RWPE2 (cell line): ENCODE measurements around the gene NEK6.

Source experiments
- ATAC-seq: fragments of 200-7000 bp; cut with Tn5 transposase; 3 replicates; pipeline ENCODE4 v1.9.1; 2021; ENCODE audit warnings: low read depth
- DNase-seq: peaks from one replicate; pipeline ENCODE4 v3.0.0-alpha.2; 2020; ENCODE audit warnings: low spot score
- H3K27ac ChIP-seq: fragments of 450-650 bp; 2 replicates; pipeline ENCODE4 v1.5.1; 2017; ENCODE audit warnings: mild to moderate bottlenecking; ENCODE audit not compliant: poor library complexity, severe bottlenecking
- H3K27me3 ChIP-seq: fragments of 250-450 bp; sonication (Bioruptor Pico); 2 replicates; pipeline ENCODE4 v1.5.1; 2021; ENCODE audit warnings: mild to moderate bottlenecking, moderate library complexity; ENCODE audit not compliant: insufficient read depth, poor library complexity, severe bottlenecking
- H3K36me3 ChIP-seq: fragments of 250-450 bp; sonication (Bioruptor Pico); 2 replicates; pipeline ENCODE4 v1.5.1; 2020; ENCODE audit warnings: low read depth, mild to moderate bottlenecking, moderate library complexity
- H3K4me1 ChIP-seq: fragments of 250-450 bp; sonication (Bioruptor Pico); 2 replicates; pipeline ENCODE4 v1.5.1; 2021; ENCODE audit warnings: mild to moderate bottlenecking, moderate library complexity; ENCODE audit not compliant: insufficient read depth, poor library complexity, severe bottlenecking
- H3K4me3 ChIP-seq: fragments of 250-450 bp; sonication (Bioruptor Pico); 2 replicates; pipeline ENCODE4 v1.5.1; 2021; ENCODE audit warnings: mild to moderate bottlenecking, moderate library complexity; ENCODE audit not compliant: severe bottlenecking
- H3K9me3 ChIP-seq: fragments of 250-450 bp; sonication (Bioruptor Pico); 2 replicates; pipeline ENCODE4 v1.5.1; 2021; ENCODE audit warnings: mild to moderate bottlenecking, moderate library complexity; ENCODE audit not compliant: severe bottlenecking
- TF ChIP-seq, protein P1 (sequence below): fragments of 450-650 bp; IDR thresholded peaks from one replicate; pipeline ENCODE4 v1.5.1; 2017; ENCODE audit warnings: mild to moderate bottlenecking, moderate library complexity; ENCODE audit not compliant: poor library complexity, severe bottlenecking

Gene NEK6

DNA sequence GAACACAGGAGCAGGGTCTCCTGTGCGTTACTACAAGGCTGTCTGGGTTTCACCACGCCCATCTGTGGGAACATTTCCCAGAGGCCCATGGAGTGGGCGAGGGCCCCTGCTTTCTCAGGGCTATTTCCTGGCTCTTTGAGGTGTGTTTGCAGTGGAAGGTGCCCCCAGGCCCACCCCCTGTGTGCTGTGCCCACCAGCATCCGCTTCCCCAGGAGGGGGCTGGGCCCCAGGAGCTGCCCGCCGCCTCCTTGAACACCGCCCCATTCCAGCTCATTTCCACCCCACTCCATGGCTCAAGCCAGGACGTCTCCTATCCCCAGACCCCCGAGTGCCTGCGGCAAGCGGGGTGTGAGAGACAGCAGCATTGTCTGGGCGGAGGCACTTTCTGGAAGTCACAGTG, 70.5 kb downstream of the NEK6 start:
- TF ChIP-seq, protein P1, sequence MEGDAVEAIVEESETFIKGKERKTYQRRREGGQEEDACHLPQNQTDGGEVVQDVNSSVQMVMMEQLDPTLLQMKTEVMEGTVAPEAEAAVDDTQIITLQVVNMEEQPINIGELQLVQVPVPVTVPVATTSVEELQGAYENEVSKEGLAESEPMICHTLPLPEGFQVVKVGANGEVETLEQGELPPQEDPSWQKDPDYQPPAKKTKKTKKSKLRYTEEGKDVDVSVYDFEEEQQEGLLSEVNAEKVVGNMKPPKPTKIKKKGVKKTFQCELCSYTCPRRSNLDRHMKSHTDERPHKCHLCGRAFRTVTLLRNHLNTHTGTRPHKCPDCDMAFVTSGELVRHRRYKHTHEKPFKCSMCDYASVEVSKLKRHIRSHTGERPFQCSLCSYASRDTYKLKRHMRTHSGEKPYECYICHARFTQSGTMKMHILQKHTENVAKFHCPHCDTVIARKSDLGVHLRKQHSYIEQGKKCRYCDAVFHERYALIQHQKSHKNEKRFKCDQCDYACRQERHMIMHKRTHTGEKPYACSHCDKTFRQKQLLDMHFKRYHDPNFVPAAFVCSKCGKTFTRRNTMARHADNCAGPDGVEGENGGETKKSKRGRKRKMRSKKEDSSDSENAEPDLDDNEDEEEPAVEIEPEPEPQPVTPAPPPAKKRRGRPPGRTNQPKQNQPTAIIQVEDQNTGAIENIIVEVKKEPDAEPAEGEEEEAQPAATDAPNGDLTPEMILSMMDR = no peak
- Histone ChIP-seq H3K4me1 (no peaks in the 10 kb centered on the region), H3K27me3 (no peaks in the 10 kb centered on the region), H3K36me3 (peaks cover 66% of the 10 kb centered on the region), H3K27ac (no peak overlapping the region), H3K4me3 (no peak overlapping the region), H3K9me3 (no peaks in the 10 kb centered on the region)
- DNase-seq (no peak), ATAC-seq (no peak)

DNA sequence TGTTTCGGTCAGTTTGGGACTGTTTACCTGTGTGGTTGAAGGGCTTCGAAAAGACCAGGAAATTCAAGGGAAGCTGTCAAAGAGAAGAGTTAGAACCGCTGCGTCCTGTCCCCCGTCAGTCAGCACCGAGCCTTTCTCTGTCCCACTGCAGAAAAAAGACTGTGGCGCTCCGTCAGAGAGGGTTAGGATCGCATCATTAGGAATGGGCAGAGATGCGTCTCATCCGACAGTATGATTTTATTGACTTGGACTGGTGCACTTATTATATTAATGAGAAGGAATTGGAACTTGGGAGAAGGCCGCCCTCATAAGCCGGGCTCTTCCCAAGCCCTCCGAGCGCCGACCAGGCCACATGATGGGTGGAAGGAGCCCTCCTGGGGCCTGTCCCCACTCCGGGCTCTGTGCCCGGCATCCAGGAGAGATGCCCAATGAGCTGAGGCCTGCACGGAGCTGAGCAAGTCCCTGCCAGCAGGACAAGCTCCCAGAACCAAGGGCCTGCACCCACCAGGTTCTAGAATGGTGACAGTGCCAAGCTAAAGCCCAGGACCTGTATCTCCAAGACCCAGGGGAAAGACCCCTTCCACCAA, 71.5 kb downstream of the NEK6 start:
- Histone ChIP-seq H3K27ac (no peak overlapping the region), H3K36me3 (peaks cover 66% of the 10 kb centered on the region), H3K4me3 (no peak overlapping the region), H3K27me3 (no peaks in the 10 kb centered on the region), H3K9me3 (no peaks in the 10 kb centered on the region), H3K4me1 (no peaks in the 10 kb centered on the region)
- DNase-seq (no peak), ATAC-seq (no peak)
- TF ChIP-seq, protein P1 = no peak

GRCh38 chr9:124330011-124330697, 72.4 kb downstream of the NEK6 start:
- DNase-seq = no peak

GRCh38 chr9:124331580-124331979, 73.8 kb downstream of the NEK6 start:
- Histone ChIP-seq H3K27me3 (no peaks in the 10 kb centered on the region), H3K36me3 (peaks cover 69% of the 10 kb centered on the region), H3K9me3 (no peaks in the 10 kb centered on the region), H3K27ac (no peak overlapping the region), H3K4me1 (no peaks in the 10 kb centered on the region), H3K4me3 (no peak overlapping the region)
- TF ChIP-seq, protein P1 = no peak
- DNase-seq (no peak), ATAC-seq (no peak; the same call in 2 of the 3 replicates)

More at GRCh38 chr9:124330011-124330697, 72.4 kb downstream of the NEK6 start:
- ATAC-seq = no peak
- H3K9me3 ChIP-seq = no peaks in the 10 kb centered on the region
- H3K36me3 ChIP-seq = peaks cover 63% of the 10 kb centered on the region
- no peak overlapping the region for H3K27ac ChIP-seq
- no peaks in the 10 kb centered on the region for H3K27me3 ChIP-seq
- no peaks in the 10 kb centered on the region for H3K4me1 ChIP-seq
- TF ChIP-seq, protein P1 = no peak
- H3K4me3 ChIP-seq = no peak overlapping the region
